HG03558 (cell line): Measurements from ENCODE around the gene GIGYF1.
"Not testable (repeated sequence)": the region's sequence is repeated elsewhere in the genome, so short reads cannot be mapped to it uniquely, and the experiment has no call there.

ENCODE experiments used
- ATAC-seq: cut with Tn5 transposase; IDR thresholded peaks from one replicate; pipeline ENCODE4 v1.9.1; 2021; ENCODE audit warnings: moderate number of reproducible peaks; ENCODE audit not compliant: unreplicated experiment; ENCODE audit errors: extremely low read depth

GIGYF1 gene

GRCh38 chr7:100710452-100710851 is 16.4 kb upstream of the GIGYF1 start:
- no peak for ATAC-seq

DNA sequence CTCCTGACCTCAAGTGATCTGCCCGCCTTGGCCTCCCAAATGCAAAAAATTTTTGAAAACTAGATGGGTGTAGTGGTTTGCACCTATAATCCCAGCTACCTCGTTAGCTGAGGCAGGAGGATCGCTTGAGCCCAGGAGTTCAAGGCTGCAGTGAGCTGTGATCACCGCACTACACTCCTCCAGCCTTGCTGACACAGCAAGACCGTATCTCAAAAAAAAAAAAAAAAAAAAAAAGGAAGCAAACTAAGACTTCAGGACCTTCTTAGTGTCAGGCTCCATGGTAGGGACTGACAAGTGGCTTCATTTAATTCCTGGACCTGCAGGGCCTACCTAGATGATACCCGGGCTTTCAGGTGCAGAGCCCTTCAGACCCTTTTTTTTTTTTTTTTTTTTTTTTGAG is 14.3 kb upstream of the GIGYF1 start:
- no peak for ATAC-seq

DNA sequence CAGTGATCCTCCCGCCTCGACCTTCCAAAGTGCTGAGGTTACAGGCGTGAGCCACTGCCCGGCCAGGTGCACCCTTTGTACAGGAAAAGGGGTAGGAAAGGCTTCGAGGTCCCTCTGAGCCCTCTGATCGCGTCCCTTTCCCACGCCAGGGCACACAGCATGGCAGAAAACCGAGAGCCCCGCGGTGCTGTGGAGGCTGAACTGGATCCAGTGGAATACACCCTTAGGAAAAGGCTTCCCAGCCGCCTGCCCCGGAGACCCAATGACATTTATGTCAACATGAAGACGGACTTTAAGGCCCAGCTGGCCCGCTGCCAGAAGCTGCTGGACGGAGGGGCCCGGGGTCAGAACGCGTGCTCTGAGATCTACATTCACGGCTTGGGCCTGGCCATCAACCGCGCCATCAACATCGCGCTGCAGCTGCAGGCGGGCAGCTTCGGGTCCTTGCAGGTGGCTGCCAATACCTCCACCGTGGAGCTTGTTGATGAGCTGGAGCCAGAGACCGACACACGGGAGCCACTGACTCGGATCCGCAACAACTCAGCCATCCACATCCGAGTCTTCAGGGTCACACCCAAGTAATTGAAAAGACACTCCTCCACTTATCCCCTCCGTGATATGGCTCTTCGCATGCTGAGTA is 12.7 kb upstream of the GIGYF1 start:
- no peak for ATAC-seq

DNA sequence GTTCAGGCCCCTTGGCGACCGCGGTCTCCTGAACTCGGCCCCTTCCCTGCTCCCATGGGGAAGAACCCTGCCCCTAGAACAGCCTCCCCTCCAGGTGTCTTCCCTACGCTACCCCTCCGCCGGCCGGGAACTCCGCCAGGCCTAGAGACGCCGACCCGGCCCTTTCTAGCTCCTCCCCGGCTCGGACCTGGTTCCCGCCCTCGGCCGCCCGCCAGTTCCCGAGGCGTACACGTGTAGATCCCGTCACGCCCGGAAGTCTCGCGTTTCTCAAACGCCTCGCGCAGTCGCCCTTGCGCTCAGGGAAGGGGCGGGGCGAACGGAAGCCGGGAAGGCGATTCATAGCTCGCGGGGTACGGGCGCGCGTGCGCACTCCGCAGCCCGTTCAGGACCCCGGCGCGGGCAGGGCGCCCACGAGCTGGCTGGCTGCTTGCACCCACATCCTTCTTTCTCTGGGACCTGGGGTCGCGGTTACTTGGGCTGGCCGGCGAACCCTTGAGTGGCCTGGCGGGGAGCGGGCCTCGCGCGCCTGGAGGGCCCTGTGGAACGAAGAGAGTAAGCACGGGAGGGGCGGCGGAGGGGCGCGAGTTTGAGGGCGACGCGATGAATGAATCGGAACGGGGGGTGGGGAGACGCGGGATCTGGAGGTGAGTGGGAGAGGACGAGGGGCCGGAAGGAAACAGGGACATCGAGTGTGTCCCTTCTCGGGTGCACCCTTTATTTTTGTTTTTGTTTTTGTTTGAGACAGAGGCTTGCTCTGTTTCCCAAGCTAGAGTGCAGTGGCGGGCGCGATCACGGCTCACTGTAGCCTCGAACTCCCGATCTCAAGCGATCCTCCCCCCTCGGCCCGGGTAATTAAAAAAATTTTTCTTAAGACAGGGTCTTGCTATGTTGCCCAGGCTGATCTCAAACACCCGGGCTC is 12.0 kb upstream of the GIGYF1 start, which contains the start of gene POP7:
Gene POP7 (plus strand): TSS at position 369 of the 919 bp plus-strand sequence. CDS start 710 bp downstream, outside the sequence.
- ATAC-seq = peak; percentile 72

- no peak for ATAC-seq
Measured at GRCh38 chr7:100705320-100705752, 11.3 kb upstream of the GIGYF1 start.

DNA sequence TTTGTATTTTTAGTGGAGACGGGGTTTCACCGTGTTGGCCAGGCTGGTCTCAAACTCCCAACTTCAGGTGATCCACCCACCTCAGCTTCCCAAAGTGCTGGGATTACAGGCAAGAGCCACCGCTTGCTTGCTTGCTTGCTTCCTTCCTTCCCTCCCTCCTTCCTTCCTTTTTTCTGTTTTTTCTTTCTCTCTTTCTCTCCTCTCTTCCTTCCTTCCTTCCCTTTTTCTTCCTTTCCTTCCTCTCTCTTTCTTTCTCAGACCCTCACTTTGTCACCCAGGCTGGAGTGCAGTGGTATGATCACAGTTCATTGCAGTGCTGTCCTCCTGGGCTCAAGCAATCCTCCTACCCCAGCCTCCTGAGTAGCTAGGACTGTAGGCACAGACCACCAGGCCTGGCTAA is 7.0 kb upstream of the GIGYF1 start:
- not testable (repeated sequence) for ATAC-seq

DNA sequence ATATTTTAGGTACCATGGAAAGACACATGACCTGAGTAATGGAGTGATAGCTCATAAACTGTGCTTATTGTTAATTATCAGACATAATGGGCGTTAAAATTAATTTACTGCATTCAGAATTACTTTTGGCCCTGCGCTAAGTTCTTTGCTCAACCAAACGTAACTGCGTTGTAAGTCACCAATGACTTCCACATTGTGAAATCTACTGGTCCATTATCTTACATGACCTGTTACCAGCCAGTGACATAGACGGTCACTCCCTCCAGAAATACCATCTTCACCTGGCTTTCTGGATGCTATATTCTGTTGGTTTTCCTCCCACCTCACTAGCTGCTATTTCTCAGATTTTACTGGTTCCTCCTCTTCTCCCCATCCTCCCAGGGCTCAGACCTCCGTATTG is 5.0 kb upstream of the GIGYF1 start:
- ATAC-seq = no peak

GRCh38 chr7:100696123-100696521 is 2.1 kb upstream of the GIGYF1 start:
- no peak for ATAC-seq

- ATAC-seq = peak; percentile 16
Measured at GRCh38 chr7:100693312-100694097, 545 bp downstream of the GIGYF1 start.

DNA sequence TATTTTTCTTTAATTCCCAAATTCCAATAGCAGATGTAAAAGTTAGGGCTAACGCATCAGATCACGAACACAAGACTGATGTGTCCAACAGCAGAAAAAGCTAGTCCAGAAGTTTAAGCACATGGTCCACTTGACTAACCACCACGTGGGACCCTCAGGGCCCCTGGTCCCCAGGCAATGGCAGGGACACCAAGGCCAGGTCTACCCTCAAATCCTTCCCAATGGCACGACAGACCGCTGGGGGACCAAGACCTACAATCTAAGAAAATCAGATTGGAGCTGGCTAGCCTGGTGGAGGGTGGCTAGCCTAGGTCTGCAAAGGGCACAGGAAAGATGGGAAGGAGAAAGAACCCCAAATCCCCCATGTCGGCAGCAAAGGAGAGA is 1.5 kb downstream of the GIGYF1 start:
- ATAC-seq = no peak

DNA sequence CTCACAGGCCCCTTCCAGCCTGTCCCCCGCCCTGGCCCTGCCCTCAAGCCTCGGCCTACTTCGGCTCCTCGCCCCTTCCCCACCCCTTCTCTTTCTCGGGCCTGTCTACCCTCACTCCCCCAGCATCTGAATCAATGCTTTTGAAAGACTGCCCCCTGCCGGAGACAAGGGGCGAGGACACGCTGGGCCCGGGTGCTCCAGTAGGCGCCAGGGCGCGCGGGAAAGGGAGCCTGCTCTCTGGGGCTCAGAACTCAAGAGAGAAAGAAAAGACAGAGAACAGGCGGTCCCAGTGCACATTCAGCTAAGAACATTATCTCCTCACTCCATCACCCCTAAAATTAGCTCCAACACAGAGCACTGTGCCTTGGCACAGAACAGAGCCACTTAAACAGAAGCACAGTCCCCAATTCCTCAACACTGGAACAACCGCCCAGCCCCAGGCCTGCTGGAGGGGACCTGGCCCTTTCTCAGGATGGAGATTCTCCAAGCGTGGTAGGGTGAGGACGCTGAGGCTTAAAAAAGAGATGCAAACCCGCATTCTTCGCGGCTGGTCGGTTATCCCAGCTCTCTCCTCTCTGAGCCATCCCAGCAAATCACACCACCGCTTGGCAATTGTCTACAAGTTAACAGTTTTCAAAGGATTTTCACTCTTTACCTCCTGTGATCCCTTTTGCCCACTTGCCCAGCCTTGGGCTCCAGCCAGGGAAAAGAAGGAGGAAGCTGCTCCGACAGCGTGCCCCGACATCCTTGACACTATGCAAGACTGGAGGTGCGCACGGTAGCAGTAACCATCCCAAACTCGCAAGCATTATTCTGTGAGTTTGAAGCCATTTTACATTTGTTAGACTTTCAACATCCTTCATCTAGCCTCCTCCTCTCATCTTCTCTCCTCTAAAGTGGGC is 2.1 kb downstream of the GIGYF1 start:
- ATAC-seq = no peak

DNA sequence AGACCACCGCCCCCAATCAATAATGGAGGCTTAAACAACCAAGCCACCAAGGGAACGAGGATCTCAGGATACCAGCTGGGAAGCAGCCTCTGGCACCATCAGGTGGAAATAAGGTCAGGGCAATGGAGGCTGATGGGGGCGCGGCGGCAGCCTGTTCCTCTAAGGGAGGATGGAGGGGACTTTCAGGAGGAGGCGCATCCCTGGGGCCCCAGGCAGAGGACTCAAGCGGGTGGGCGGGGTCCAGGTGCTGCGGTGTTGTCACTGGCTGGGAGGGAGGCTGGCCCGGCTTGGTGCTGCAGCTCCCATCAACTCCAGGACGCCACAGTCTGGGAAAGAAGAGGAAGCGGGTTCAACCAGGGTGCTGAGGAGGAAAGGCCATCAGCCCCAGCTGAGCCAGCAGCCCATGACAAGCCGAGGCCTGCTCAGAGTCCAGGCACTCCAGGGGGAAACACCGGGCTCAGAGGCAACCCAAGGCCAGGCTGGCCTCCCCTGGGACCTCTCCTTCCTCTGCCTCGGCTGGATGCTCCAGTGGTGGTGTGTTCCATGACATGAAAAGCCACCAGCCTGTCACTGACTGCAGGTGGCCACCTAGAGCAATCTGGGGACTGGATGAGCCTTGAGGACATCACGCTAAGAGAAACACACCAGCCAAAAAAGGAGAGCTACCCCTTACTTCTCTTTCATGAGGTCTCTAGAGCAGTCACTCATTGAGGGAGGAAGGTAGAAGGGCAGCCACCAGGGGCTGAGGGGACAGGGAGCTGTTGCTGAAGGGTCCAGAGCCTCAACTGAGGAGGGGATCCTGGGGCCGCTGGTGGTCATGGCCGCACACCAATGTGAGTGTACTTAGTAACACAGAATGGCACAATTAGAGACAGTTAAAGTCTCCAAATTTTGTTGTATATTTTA is 4.6 kb downstream of the GIGYF1 start:
- no peak for ATAC-seq

DNA sequence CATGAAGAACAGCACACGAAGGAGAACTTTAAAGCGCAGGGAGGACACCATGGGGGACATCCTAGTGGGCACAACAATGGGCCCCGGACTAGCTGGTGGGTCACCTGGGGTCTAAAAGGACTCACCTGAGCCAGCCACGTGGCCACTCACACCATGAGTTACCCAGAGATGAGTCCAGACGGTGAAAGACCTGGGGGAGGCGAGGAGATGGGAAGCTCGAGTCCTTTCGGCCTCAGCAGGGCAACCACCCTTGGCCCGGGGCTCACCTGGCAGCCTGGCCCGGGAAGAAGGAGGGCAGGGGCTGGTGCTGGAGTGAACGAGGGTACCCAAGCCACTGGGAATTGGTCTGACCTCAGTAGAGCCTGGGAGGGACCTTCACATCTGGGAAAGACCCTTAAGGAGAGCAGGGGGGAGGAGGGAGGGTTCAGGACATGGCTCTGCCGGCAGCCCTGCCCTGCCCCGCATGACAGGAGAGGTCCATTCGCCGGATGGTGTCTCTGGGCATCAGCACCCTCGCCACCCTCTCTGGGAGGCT is 5.7 kb downstream of the GIGYF1 start:
- ATAC-seq = no peak

DNA sequence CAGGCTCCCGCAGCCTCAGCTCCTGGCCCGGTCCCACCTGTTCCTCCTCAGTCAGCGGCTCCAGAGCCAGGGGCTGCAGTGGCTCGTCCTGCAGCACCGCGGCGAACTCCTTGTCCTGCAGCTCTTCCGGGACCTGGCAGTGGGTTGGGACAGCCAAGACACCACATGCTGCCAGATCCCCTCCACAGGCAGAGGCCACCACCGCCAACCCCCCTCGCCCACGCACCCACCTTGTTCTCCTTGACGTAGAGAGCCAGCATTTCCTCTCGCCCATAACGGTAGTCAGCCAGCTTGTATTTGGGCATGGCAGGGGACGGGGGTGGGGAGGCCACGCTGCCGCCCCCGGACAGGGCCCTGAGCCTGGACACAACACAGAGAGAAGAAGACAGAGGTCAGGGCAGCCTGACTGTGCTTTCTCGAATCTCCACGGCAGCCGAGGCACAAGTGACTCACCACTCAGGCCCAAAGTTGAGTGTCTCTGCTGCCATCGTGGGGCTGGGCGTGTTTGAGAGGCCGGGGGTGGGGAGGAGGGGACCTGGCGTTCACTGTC is 6.2 kb downstream of the GIGYF1 start:
- ATAC-seq = no peak

DNA sequence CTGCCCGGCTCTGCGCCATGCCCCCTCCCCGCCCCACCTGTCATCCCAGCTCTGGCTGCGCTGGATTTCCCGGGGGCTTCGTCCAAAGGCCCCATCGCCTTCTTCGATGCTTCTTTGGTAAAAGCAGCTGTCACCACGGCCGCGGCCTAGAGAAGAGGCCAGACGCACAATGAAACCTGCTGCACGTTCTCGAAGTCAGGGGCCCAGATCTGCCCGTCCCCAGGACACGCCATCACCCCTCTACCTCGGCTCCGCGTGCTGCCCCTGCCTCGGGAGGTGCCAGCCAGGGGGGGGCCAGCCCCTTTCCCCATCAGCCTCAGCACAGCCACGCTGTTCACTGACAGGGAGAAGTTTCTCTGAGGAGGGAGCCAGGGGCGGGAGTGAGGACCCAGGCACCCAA is 6.8 kb downstream of the GIGYF1 start:
- no peak for ATAC-seq

DNA sequence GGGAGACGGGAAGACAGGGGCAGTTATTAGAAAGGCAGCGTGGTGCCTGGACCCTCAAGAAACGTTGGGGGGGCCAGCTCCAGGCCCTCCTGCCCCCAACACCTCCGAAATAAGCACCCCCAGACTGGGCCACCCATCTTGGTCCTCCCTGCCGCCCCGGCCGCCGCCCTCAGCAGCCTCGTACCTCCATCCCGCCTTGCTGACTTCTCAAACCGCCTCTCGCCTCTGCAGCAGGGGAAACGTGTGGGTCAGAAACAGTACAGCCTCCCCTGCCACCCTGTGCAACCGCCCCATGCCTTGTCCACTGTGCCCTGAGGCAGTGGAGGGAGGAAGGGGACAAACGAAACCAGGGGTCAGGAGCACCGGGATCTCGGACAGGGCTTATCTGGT is 7.2 kb downstream of the GIGYF1 start:
- ATAC-seq = no peak

- ATAC-seq = no peak
Measured at GRCh38 chr7:100686201-100686821, 7.7 kb downstream of the GIGYF1 start.

- no peak for ATAC-seq
Measured at GRCh38 chr7:100685631-100686145, 8.4 kb downstream of the GIGYF1 start.
